GM19023 (cell line): Measurements from ENCODE around the gene TMEM238L.

Experiments used
- ATAC-seq: cut with Tn5 transposase; IDR thresholded peaks from one replicate; pipeline ENCODE4 v1.9.1; 2021; ENCODE audit warnings: mild to moderate bottlenecking, moderate library complexity; ENCODE audit not compliant: unreplicated experiment

TMEM238L gene

GRCh38 chr17:10748531-10749181 lies 55.2 kb downstream of the TMEM238L start:
- no peak for ATAC-seq

- ATAC-seq, result no peak
Observed at GRCh38 chr17:10745231-10745630, 58.7 kb downstream of the TMEM238L start.
